GM21528 (cell line): ENCODE results near the gene WDR37.
"Not testable (repeated sequence)": the region's sequence is repeated elsewhere in the genome, so short reads cannot be mapped to it uniquely, and the experiment has no call there.

ENCODE experiments used
- ATAC-seq: cut with Tn5 transposase; IDR thresholded peaks from one replicate; pipeline ENCODE4 v1.9.1; 2021; ENCODE audit warnings: mild to moderate bottlenecking, moderate library complexity; ENCODE audit not compliant: unreplicated experiment, low FRiP score

Gene WDR37

DNA sequence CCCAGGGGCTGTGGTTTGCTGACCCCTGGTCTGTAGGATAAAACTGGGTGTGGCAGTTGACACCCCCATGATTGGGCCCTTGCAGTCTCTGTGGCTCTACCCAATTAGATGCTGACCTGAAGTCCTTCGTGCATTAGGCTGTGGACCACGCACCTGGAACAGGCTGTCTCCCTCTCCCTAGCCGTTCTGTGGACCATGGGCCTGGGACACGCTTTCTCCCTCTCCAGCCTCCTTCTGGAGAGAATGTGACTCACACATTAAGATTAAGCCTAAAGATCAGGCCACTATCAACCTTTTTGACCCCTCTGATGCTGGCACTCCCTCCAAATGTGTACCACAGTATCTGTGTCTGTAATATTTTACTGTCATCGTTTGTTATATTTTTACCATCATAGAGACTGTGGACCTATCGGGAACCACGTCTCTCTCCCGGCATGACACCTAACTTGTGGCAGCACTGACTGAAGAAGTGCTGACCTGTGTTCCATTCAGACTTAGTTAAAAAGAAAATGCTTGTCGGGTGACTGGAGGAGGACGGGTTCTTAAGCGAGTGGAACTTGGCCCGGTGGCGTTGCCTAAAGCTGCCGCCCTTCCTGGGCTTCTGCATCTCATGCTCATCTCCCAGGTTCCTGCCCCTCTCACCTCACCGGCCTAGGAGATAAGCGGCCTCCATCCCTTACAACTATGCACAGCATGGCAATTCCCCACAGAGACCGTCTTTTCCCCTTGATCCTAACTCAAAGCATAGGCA lies 92.8 kb downstream of the WDR37 start:
- no peak for ATAC-seq

DNA sequence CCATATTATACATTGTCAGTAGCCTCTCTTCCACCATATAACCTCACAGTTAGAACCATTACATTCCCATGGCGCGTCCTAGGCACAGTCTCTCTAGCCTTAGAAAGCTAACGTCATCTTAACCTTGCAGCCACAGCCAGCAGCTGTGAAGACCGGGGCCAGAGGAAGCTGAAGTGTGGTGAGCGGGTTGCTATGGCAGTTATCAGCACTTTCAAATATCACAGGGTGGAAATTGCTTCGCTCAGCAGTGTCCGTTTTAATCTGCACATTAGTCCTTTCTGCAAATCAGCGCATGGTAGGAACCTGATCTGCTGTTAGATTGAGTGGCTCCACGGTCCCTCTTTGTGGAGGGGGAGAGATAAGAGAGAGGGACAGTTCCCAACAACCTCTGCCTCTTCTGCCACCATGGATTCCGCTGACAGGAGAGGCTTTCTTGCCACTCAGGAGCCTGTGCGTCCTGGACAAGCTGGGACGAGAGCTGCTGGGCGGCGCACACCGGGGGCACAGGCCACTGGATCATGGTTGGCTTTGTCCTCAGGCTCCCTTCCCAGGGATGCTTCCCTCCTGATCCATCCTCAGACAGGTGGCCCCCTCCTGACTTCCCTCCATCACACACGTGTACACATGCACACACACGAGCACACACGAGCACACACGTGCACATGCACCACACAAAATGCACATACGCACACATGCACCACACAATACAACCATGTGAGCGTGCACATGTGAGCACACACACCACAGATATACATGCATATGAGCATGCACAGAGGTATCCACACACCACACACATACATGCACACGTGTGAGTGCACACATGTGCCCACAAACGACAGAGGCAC lies 93.8 kb downstream of the WDR37 start:
- no peak for ATAC-seq

DNA sequence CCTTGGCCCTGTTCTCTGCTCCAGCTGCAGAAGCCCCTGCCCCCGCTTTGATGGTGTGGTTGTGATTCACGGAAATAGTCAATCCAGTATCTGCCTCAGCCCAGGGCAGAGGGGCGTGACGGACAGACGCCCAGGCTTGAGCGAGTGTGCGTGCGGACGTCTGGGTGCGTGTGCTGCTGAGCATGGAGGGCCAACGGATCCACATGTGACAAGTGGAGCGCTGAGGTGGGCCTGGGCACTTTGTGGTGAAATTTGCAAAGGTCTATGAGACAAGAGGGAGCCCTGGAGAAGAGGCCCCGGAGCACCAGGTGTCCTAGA lies 94.4 kb downstream of the WDR37 start:
- no peak for ATAC-seq

DNA sequence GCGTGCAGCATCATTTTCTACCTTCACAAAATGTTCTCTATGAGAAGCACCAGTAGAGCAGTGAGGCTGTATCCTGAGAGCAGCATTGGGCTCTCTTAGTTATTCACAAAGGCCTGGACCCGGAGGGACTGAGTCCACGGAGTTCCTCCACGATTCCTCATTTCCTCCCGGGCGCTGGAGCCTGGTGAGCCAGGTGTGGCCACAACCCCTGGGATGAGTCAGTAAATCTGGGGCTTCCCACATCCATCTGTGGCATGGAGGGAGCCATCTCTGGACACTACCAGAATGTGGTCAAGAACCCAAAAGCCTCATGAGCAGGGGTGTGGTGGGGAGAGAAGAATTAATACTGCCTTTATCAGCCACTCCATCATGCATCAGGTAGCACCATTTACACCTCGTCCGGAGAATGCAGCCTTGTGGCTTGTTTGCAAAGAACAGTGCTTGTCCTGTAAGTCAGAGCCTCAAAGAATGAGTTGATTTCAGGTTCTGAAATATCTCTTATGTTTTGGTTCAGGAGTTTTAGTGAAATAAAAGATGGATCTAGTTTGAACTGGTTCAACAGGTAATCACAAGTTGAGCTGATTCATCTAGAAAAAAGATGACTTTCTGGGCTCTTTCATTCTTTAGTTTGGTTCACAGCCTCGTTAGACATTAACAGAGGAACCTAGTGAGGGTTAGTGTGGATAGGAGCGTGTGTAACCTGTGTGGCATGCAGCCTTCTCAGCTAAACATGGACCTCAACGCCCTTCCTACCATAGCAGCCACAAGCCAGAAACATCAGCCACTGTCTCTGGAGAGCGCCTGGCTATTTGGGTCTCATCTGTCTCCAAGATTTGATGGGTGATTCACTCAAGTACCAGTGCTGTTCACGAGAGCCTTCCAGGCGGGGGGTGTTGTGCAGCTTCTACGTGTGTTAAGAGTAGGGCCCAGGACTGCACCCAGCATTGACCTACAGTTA lies 95.2 kb downstream of the WDR37 start:
- ATAC-seq: no peak

DNA sequence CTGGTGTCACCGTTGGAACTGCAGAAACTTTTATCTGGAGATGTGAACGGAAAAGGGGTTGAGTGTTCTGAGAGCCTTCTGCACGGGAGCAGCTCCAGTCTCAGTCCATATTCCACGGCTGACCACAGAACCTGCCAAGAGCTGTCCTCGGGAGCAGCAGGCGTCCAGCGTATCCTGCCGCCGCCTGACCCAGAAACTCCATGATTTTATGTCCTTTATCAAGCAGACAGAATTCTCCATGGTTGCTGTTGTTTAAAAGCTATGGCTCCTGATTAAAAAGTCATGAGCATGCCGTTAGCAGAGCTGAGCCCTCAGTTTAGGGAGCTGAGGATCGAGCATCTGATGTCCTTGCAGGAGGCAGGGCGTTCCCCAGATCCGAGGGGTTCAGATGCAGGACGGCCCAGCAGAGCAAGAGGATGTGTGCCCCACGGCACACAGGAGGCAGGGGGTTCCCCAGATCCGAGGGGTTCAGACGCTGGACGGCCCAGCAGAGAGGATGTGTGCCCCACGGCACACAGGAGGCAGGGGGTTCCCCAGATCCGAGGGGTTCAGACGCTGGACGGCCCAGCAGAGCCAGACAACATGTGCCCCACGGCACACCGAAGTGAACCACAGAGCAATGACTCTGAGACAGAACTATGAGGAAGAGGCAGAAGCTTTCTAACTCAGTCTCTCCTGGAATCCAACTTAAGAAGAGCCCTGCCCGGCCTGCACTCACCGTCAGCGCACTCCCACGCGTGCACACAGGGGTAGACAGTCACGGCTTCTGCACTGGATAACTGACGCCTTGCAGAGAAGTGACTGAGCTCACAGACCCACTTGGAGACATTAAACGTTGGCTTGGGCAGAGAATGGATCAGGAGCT lies 96.4 kb downstream of the WDR37 start:
- no peak for ATAC-seq

DNA sequence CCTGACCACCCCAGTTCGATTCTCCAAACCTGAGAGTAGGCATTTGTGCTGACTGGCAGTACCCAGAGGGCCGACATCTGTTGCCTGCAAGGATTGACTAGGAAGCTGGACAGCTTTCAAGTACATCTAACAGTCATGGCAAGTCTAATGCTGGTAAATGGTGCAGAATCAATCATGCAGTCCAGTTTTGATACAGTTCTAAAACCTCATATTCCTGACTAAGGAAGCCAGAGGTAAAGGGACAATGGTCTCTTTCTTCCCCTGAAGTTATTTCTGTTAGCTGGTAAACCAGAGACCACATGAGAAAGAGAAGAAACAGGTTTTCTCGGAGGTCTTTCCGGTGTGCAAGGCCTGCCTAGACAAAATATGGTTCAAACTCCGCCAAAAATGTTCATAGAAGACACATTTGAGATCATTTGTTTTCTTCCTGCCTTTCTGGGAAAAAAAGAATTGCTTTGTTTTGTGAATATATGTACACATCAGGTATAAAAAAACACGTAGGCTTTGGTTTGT lies 97.1 kb downstream of the WDR37 start:
- no peak for ATAC-seq

DNA sequence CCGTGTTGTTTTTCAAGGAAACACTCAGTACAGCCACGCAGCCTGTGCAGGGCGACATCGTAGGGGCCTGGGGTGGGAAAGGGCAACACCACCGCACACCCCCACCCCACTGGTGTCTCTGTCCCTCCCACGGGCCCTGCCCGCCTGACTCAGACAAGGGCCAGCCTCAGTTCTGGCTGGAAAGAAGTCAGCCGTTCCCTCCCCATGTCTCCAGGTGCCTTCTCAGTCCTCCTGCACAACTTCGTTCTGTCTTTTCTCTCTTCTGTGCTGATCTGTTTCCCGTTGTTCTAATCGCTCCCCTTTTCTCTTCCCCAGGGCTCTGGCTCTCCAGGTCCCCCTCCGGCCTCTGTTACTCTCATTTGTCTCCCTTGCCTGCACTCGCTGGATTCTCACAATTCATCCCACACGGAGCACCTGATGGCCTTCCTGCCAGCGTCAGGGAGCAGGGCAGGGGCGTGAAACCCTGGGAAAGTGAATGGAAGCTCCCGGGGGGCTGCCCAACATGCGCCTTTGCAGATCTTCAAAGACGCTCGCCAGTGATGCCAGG lies 97.7 kb downstream of the WDR37 start:
- no peak for ATAC-seq

DNA sequence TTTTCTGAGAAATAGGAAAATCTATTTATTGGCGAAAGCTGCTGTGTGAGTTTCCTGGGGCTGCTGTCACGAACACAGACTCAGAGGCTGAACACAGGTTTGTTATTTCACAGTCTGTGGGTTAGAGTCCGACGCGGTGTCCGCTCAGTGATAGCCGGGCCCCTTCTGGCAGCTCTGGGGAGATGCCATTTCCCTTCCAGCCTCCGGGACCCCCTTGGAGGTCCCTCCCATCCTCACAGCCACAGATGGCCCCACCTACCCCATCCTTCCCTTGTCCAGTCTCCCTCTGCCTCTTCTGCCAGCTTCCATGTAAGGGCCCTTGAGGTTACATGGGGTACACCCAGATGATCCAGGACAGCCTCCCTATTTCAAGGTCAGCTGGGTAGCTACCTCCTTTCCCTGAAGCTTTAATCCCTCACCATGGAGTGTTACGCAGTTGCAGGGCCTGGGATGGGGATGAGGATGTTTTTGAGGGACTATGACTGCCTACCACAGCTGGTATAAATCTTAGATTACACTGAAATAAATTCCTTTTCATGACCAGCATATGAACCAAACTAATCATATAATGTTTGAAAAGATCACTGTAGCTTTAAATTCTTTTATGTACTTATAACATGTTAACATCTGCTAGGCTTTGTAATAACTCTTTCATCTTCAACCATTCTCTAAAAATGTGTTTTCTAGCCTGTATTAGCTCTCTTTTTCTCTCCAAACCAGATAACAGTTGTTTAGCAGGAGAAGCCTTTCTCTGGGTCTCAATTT lies 98.5 kb downstream of the WDR37 start:
- ATAC-seq: no peak

DNA sequence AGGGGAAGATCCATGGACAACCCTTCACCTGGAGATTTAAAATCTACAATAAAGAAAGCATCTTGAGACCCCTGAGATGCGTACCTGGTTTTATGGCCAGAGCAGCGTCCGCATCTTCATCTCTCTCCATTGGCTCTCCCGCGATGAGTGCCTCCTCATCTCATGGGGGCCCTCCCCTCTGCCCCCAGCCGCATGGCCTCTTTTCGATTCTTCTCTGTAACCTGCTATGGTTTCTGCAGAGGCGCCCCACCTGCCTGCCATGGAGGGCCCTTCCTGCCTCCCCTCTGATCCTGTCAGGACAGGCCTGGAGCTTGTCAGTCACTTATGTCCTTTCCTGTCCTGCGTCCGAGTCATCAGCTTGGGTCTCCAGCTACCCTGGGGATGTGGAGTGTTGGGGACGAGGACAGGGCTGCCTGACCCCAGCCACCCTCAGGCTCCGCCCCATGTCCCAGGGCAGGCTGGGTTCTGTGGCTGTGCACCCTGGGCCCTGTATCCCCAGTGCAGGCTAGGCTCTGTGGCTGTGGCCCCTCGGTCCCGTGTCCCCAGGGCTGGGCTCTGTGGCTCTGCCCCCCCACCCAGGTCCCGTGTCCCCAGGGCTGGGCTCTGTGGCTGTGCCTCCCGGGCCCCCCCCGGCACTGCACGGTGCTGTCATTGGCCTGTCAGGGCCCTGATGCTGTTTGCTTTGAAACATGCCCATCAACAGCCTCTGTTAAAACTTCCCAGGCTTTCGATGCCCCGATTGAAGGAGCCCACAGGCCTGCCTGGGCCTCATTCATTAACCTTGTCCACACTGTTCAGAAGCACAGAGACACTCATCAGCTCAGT lies 99.8 kb downstream of the WDR37 start:
- no peak for ATAC-seq

DNA sequence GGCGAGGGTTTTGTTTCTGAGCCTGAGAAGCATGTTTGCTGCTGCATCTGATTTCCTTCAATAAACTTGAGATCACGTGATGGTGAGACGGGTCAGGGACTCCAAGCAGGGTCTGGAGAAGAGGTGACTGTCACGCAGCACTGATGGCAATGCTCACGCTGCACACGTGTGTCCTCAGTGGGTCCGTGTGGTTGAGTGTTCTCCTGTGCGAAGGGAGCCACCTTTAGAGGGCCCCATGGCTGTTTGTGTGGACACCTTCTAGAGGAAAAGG lies 100.4 kb downstream of the WDR37 start:
- no peak for ATAC-seq

DNA sequence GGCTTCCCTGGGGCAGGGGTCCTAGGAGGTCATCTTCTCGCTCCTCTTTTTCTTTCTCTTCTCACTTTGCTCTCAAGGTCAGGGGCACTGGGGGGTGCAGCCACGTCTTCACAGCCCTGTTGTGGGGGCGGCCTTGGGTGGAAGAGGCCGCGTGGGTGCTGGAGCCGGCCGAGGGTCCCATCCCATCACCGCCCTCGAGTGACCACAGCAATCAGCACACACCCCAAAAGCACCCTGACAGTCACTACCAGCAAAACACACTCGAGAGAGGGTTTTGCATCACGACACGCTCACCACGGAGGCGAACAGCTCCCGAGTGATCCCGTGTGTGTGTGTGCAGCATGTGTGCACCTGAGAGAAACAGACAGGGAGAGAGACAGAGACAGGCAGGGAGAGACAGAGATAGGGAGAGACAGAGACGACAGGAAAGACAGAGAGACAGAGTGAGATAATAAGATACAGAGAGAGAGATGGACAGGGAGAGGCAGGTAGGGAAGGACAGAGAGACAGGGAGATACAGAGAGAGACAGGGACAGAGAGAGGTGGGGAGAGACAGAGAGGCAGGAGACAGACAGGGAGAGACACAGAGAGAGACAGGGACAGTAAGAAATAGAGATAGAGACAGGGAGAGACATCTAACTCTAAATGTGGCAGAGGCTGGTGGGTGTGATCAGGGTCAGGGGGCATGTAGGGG lies 100.9 kb downstream of the WDR37 start:
- ATAC-seq: no peak

DNA sequence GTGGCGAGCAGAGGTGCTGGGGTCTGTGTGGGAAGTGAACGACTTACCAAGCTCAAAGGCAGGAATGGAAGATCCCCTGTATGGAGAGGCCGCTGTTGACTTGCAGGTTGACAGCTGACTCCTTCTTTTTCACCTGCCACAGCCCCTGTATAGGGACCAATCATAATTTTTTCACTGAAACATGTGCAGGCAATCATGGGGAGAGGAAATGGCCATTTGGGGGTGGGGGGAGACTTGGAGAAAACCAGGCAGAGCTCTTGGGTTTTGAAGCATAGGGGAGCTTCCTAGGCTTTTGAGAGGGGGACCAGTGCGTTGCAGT lies 101.4 kb downstream of the WDR37 start:
- ATAC-seq: no peak

DNA sequence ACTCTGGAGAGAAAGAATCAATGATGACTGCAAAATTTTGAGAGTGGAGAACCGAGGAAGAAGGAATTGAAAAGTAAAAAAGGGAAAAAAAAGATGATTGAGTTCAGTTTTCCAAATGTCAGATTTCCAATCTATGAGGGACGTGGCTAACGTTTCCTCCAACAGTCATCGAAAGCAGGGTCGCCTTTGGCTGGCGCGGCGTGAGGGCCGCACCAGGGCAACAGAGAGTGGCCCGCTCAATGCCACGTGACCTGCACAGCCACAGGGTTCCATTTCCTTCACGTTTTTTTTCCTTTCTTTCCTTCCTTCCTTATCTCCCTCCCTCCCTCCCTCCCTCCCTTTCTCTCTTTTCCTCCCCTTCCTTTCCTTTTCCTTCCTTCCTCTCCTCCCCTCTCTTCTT lies 101.9 kb downstream of the WDR37 start:
- no peak for ATAC-seq

DNA sequence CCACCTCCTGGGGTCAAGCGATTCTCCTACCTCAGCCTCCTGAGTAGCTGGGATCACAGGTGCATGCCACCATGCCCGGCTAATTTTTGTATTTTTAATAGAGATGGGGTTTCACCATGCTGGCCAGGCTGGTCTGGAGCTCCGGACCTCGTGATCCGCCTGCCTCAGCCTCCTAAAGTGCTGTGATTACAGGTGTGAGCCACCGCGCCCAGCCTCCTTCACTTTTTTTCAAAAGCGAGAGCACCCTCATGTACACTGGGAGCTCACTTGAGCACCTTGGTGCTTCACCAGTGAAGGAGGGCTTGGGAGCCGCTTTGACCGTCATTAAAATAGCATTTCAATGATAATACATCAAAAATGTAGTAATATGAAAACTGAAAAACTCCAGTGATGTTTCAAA lies 102.4 kb downstream of the WDR37 start:
- ATAC-seq: not testable (repeated sequence)

DNA sequence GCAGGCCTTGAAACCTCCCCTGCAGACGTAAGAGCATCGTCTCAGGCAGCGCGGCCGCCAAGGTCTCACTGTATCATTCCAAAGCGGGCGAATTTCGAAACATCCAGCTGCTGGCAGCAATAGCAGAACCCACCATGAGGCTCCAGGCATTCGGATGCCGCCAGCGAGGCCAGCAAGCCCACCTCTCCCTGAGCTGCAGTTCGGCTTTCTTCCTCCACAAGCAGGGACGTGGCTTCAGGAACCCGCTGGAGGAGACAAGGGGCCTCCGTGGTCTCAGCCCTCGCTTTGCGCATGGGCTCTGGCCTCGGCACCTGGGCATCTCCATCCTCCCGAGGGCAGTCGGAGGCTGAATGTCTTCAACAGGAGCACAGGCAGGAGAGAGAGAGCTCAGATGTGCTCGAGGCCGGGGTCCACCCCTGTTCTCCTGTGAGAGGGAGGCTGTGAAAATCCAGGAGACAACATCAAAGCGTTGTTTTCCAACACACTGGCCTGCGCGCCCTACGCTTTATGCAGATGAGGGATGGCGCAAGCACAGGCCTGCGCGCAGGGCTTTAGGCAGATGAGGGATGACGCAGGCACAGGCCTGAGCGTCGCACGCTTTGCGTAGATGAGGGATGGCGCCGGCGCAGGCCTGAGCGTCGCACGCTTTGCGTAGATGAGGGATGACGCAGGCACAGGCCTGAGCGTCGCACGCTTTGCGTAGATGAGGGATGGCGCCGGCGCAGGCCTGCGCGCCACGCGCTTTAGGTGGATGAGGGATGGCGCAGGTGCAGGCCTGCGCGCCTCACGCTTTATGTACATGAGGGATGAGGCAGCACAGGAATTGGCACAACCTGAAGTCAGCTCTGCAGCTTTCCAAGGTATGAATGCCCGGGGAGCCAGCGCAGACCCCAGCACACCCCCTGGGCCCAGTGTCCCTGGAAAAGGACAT lies 103.2 kb downstream of the WDR37 start:
- no peak for ATAC-seq

DNA sequence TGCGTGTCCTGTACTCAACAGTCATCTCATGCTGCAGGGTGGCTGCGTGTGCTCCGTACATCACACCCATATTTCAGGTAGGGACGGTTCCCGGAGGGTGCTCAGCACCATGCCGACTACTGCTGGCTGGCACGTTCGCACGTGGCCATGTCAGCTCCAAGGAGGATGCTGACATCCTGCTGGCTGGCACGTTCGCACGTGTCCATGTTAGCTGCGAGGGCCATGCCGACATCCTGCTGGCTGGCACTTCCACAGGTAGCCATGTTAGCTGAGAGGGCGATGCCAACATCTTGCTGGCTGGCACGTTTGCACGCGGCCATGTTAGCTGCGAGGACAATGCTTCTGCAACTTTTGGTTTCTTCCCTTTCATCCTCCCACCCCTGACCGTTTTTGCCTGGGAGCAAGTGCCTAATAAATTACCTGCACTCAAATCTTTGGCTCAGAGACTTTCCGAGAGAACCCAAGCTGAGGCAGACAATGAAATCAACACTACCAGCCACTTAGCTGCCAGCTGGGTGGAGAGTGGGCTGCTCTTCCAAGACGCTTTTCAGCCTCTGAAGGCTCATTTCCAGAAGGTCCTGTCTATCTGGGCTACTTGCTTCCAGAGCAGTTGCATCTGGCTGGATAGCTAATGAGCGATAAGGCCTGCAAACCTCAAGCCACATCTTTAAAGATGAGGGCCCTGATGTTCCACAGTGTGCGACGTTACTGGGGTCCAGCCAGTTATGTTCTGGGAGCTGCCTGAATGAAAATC lies 104.6 kb downstream of the WDR37 start:
- ATAC-seq: no peak
